ENCODE measurements around the gene ADGRG4. TPM values are rescaled to one million over a fixed set of nuclear protein-coding genes. Genes with fewer than 3 reads are reported as not detected.

ADGRG4 gene
- total RNA-seq, 1 experiment from 2014 or later = not detected

DNA sequence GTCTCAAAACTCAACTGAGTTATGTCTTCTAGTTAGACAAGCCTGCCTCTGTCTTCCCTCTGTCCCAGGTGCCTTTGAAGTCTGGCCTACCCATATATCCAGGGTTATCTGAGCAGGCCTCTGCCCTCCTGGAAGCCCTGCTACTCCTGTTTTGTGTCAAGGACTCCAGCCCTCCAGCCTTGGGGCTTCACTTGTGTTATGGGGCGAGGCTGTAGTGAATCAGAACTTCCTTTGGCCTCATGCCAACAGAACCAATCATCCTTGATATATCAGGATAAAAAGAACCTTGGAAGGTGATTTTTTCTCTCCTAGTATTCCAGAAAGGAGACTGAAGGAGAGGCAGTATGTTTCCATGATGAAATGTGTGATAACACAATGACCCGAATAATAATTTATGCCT lies 8.9 kb upstream of the ADGRG4 start:
- no peak overlapping the region for H3K4me3 ChIP-seq (ENCODE audit: low read depth in 2 of 2, low read length in 2 of 2)
- in situ Hi-C loops (cut with HindIII; ENCODE audit: low pct_unique_long_range_greater_than_20kb, low sequenced_read_pairs) = no loop called here
- no peaks in the 10 kb centered on the region for H3K4me1 ChIP-seq (ENCODE audit: control insufficient read depth, insufficient read depth, low read length)
- H3K9me3 ChIP-seq (ENCODE audit: control insufficient read depth, insufficient read depth, low read depth, low read length) = no peaks in the 10 kb centered on the region
- no TSS peak for BruUV-seq (replicated peaks)
- ATAC-seq (no peak), DNase-seq (ENCODE audit: low read depth, low spot score) (no peak)
- TF ChIP-seq POLR2AphosphoS5 (IDR thresholded peaks at IDR 0.05; ENCODE audit: low read depth, low read length) (no peak), SIN3A (IDR thresholded peaks at IDR 0.05; ENCODE audit: borderline replicate concordance, insufficient read depth, low read depth, low read length) (no peak), TCF7L2 (IDR thresholded peaks at IDR 0.05; ENCODE audit: low read depth, low read length) (no peak)
- TF ChIP-seq, protein P1, sequence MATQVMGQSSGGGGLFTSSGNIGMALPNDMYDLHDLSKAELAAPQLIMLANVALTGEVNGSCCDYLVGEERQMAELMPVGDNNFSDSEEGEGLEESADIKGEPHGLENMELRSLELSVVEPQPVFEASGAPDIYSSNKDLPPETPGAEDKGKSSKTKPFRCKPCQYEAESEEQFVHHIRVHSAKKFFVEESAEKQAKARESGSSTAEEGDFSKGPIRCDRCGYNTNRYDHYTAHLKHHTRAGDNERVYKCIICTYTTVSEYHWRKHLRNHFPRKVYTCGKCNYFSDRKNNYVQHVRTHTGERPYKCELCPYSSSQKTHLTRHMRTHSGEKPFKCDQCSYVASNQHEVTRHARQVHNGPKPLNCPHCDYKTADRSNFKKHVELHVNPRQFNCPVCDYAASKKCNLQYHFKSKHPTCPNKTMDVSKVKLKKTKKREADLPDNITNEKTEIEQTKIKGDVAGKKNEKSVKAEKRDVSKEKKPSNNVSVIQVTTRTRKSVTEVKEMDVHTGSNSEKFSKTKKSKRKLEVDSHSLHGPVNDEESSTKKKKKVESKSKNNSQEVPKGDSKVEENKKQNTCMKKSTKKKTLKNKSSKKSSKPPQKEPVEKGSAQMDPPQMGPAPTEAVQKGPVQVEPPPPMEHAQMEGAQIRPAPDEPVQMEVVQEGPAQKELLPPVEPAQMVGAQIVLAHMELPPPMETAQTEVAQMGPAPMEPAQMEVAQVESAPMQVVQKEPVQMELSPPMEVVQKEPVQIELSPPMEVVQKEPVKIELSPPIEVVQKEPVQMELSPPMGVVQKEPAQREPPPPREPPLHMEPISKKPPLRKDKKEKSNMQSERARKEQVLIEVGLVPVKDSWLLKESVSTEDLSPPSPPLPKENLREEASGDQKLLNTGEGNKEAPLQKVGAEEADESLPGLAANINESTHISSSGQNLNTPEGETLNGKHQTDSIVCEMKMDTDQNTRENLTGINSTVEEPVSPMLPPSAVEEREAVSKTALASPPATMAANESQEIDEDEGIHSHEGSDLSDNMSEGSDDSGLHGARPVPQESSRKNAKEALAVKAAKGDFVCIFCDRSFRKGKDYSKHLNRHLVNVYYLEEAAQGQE (IDR thresholded peaks at IDR 0.05; ENCODE audit: insufficient read depth in 1 of 2, low read depth in 2 of 2, low read length in 1 of 2) = no peak
- TF ChIP-seq, protein P2, sequence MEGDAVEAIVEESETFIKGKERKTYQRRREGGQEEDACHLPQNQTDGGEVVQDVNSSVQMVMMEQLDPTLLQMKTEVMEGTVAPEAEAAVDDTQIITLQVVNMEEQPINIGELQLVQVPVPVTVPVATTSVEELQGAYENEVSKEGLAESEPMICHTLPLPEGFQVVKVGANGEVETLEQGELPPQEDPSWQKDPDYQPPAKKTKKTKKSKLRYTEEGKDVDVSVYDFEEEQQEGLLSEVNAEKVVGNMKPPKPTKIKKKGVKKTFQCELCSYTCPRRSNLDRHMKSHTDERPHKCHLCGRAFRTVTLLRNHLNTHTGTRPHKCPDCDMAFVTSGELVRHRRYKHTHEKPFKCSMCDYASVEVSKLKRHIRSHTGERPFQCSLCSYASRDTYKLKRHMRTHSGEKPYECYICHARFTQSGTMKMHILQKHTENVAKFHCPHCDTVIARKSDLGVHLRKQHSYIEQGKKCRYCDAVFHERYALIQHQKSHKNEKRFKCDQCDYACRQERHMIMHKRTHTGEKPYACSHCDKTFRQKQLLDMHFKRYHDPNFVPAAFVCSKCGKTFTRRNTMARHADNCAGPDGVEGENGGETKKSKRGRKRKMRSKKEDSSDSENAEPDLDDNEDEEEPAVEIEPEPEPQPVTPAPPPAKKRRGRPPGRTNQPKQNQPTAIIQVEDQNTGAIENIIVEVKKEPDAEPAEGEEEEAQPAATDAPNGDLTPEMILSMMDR (IDR thresholded peaks at IDR 0.05) = no peak
- no peaks in the 10 kb centered on the region for H3K36me3 ChIP-seq (ENCODE audit: control insufficient read depth, insufficient read depth, low read length)
- POLR2A ChIA-PET = no interaction called here
- CTCF ChIA-PET = no interaction called here
- H3K27ac ChIP-seq (ENCODE audit: low read length) = no peak overlapping the region
- no peaks in the 10 kb centered on the region; the same call in 1 of the 2 replicates for H3K27me3 ChIP-seq (ENCODE audit: control insufficient read depth, insufficient read depth, low read length)
- intact Hi-C loops (cut with micrococcal nuclease; ENCODE audit: unreplicated experiment) = no loop called here

DNA sequence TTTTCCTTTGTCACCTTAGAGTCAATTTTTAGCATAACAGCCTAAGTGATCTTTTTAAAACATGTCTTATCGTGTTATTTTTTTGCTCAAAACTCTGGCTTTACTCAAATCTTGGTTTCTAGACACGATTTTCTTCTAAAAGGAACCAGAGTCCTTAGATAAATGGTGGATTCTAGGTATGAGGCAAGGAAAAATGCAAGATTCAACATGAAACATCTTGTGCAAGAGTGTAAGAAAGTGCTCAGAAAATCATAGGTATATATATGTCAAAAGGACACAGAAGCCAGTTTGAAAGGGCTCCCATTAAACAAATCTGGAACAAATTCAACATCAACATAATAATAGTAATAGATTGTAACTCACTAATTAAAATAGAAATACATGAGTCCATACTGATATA lies 8.1 kb upstream of the ADGRG4 start:
- H3K36me3 ChIP-seq (ENCODE audit: control insufficient read depth, insufficient read depth, low read length) = no peaks in the 10 kb centered on the region
- DNase-seq (ENCODE audit: low read depth, low spot score) = no peak
- TF ChIP-seq TCF7L2 (IDR thresholded peaks at IDR 0.05; ENCODE audit: low read depth, low read length) = no peak
- TF ChIP-seq, protein P1 (IDR thresholded peaks at IDR 0.05; ENCODE audit: insufficient read depth in 1 of 2, low read depth in 2 of 2, low read length in 1 of 2) = no peak
- TF ChIP-seq POLR2AphosphoS5 (IDR thresholded peaks at IDR 0.05; ENCODE audit: low read depth, low read length) = no peak
- no peak for TF ChIP-seq SIN3A (IDR thresholded peaks at IDR 0.05; ENCODE audit: borderline replicate concordance, insufficient read depth, low read depth, low read length)
- TF ChIP-seq, protein P2 (IDR thresholded peaks at IDR 0.05) = no peak
- ChIA-PET CTCF (no interaction called here), POLR2A (no interaction called here)
- H3K27me3 ChIP-seq (ENCODE audit: control insufficient read depth, insufficient read depth, low read length) = no peaks in the 10 kb centered on the region; the same call in 1 of the 2 replicates
- H3K4me1 ChIP-seq (ENCODE audit: control insufficient read depth, insufficient read depth, low read length) = no peaks in the 10 kb centered on the region
- H3K9me3 ChIP-seq (ENCODE audit: control insufficient read depth, insufficient read depth, low read depth, low read length) = no peaks in the 10 kb centered on the region
- H3K27ac ChIP-seq (ENCODE audit: low read length) = no peak overlapping the region
- H3K4me3 ChIP-seq (ENCODE audit: low read depth in 2 of 2, low read length in 2 of 2) = no peak overlapping the region
- intact Hi-C loops (cut with micrococcal nuclease; ENCODE audit: unreplicated experiment) (no loop called here), in situ Hi-C loops (cut with HindIII; ENCODE audit: low pct_unique_long_range_greater_than_20kb, low sequenced_read_pairs) (no loop called here)
- BruUV-seq (replicated peaks) = no TSS peak
- ATAC-seq = no peak
